Left colon (tissue), 2 donors: ENCODE measurements around the gene C9orf78. TPM values are rescaled to one million over a fixed set of nuclear protein-coding genes. Genes with fewer than 3 reads are reported as not detected.
"Not testable (repeated sequence)": the region's sequence is repeated elsewhere in the genome, so short reads cannot be mapped to it uniquely, and the experiment has no call there.

Experiments used
- ATAC-seq: fragments of 200-7000 bp; cut with Tn5 transposase; one replicate; pipeline ENCODE4 v1.9.1; 2020; ENCODE audit warnings: mild to moderate bottlenecking, moderate library complexity
- DNase-seq, 2 donors: peaks; one replicate each; pipeline ENCODE4 v3.0.0-alpha.2; 2020
- intact Hi-C, 2 donors: fragments of 100-400 bp; cut with DNase I in 1 of 2; cut with micrococcal nuclease in 1 of 2; formaldehyde crosslinking; loops; one replicate each; pipeline versions ENCODE4 v1.11.2 to v1.14.0; 2022; cut with DNase I, micrococcal nuclease
- microRNA-seq, 2 donors: library from miRNA; unstranded; fragments of <30 nt; microRNA quantifications; one replicate each; pipeline versions ENCODE4 v1.1.0 to v1.2.0, GENCODE V29; 2020
- total RNA-seq, 2 donors: library from RNA; stranded (reverse); fragmentation: NEBNext Ultra II Directional; extraction: Animal tissue kit (Norgen Biotek cat#: 25700); gene quantifications; one replicate each; pipeline ENCODE4 v1.2.1, GENCODE V29; 2021
- donor health status: DM: no; HTN: no; CAD: no.
- donor health status: DM: yes; HTN: yes; CAD: no.

The C9orf78 gene
- total RNA-seq, 2 donors from 2014 or later: 34.6 to 41.3 TPM

DNA sequence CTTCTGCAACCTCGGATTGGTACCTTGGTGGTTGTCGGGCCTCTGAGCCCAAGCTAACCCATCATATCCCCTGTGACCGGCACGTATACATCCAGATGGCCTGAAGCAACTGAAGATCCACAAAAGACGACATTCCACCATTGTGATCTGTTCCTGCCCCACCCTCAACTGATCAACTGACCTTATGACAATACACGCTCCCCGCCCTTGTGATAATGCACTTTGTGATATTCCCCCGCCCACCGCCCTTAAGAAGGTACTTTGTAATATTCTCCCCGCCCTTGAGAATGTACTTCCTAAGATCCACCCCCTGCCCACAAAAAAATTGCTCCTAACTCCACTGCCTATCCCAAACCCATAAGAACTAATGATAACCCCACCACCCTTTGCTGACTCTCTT is 48.6 kb downstream of the C9orf78 start:
- intact Hi-C loops: loop anchor here in 1 of 2 donors (10.0 kb wide), 1 partner anchor 52 kb away; no protein-coding TSS in a partner anchor
- ATAC-seq: peak; percentile 16
- DNase-seq: no peak

DNA sequence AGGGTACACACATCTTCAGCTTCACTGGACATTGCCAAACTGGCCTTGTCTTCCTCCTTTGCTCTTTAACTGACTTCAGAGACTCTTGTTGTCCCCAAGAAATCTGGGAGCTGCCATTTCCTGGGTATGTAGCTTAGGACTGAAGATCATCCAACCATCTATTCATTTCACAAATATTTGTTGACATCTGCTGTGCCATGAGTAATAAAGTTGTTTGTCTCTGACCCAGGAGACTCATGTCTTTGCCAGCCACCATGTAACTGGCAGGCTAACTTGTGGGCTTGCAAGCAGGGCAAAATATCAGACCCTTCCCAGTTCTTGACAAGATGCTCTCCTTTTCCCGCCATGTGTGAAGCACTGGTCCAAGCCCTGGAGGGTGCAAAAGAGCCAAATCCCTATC is 49.2 kb downstream of the C9orf78 start:
- no peak for DNase-seq
- intact Hi-C loops: loop anchor here in 1 of 2 donors (10.0 kb wide), 1 partner anchor 51 kb away; no protein-coding TSS in a partner anchor
- ATAC-seq: no peak

DNA sequence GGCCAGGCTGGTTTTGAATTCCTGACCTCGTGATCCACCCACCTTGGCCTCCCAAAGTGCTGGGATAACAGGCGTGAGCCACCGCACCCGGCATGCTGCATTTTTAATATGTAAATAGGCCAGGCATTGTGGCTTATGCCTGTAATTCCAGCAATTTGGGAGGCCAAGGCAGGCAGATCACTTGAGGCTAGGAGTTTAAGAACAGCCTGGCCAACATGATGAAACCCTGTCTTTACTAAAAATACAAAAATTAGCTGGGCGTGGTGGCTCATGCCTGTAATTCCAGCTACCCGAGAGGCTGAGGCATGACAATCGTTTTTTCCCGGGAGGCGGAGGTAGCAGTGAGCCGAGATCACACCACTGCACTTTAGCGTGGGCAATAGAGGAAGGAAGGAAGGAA is 50.1 kb downstream of the C9orf78 start:
- not testable (repeated sequence) for ATAC-seq
- intact Hi-C loops: loop anchor here (5.0 to 10.0 kb wide), 3 partner anchors 48 to 143 kb away; partner anchors contain the start of gene ASB6 (in 1 of the 2)

DNA sequence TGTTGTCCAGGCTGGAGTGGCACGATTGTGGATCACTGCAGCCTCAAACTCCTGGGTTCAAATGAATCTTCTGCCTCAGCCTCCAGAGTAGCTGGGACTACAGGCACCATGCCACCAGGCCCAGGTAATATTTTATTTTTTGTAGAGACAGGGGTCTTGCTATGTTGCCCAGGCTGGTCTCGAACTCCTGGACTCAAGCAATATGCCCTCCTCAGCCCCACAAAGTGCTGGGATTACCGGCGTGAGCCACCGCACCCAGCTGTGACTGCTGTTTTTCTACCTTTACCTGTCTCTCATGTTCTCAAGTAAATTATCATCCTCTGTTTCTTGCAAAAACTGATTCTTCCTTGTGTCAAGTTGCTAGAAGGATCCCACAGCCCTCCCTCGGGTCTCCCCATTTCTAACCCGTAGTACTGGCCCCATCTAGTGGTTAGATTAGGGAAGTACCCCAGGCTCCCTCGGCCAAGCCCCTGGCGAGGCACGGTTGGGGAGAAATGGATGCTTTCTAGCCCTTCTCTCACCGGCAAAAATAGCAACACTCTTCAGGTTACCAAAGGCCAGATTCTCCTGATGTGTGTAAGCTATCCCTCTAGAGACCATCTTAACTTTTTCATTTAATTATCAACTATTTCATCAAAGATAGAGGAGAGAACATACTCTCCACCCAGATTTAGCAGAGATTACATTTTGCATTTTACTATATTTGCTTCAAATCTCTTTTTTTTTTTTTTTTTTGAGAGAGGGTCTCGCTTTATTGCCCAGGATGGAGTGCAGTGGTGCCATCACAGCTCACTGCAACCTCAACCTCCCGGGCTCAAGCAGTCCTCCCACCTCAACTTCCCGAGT is 51.3 kb downstream of the C9orf78 start:
- intact Hi-C loops: loop anchor here (5.0 to 10.0 kb wide), 3 partner anchors 46 to 141 kb away; partner anchors contain the start of gene ASB6 (in 1 of the 2)
- ATAC-seq: peak; percentile 94

More for the DNA sequence above, 50.1 kb downstream of the C9orf78 start:
- not testable (repeated sequence) for DNase-seq

DNA sequence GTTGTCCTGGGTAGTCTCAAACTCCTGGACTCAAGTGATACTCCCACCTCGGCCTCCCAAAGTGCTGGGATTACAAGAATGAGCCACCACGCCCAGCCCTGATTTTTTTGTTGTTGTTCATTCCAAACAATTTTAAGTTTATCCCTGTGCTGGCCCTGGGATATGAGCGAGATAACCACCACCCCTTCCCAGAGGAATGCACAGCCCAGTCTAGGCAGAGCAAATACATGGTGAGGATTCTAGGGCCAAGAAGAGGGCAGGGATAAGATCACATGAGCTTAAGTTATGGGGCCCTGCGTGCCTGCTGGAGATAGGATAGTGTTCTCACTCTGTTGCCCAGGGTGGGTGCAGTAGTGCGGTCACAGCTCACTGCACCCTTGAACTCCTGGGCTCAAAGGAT is 53.1 kb downstream of the C9orf78 start:
- intact Hi-C loops: loop anchor here (5.0 to 10.0 kb wide), 3 partner anchors 45 to 140 kb away; partner anchors contain the start of gene ASB6 (in 1 of the 2)
- no peak for ATAC-seq

More for the DNA sequence above, 51.3 kb downstream of the C9orf78 start:
- DNase-seq: peak in 1 of 2 donors; percentile 60

DNA sequence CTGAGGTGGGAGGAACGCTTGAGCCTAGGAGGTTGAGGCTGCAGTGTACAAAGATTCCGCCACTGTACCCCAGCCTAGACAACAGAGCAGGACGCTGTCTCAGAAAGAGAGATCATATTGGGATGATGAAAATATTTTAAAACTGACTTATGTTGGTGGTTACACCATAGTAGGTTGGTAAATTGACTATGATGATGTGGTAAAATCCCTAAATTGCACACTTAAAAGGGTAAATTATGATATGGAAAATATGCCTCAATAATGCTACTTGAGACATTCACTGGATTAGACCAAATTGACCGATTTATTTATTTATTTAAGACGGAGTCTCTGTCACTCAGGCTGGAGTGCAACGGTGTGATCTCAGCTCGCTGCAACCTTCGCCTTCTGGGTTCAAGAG is 53.9 kb downstream of the C9orf78 start:
- ATAC-seq (no peak), DNase-seq (no peak)
- intact Hi-C loops: loop anchor here (5.0 to 10.0 kb wide), 3 partner anchors 44 to 139 kb away; partner anchors contain the start of gene ASB6 (in 1 of the 2)

More for the DNA sequence above, 53.1 kb downstream of the C9orf78 start:
- no peak for DNase-seq

DNA sequence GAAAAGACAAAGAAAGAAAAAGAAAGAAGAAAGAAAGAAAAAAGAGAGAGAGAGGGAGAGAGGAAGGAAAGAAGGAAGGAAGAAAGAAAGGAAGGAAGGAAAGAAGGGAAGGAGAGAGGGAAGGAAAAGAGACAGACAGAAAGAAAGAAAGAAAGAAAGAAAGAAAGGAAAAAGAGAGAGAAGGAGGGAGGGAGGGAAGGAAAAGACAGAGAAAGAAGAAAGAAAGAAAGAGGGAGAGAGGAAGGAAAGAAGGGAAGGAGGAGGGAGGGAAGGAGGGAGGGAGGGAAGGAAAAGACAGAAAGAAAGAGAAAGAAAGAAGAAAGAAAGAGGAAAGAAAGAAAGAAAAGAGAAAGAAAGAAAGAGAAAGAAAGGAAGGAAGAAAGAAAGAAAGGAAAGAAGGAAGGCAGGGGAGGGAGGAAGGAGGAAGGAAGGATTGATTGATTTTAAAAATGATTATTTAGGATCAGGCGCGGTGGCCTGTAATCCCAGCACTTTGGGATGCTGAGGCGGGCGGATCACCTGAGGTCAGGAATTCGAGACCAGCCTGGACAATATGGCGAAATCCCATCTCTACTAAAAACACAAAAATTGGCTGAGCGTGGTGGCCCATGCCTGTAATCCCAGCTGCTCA is 55.4 kb downstream of the C9orf78 start:
- no peak for ATAC-seq
- intact Hi-C loops: loop anchor here (5.0 to 10.0 kb wide), 3 partner anchors 42 to 137 kb away; partner anchors contain the start of gene ASB6 (in 1 of the 2)
- no peak for DNase-seq

DNA sequence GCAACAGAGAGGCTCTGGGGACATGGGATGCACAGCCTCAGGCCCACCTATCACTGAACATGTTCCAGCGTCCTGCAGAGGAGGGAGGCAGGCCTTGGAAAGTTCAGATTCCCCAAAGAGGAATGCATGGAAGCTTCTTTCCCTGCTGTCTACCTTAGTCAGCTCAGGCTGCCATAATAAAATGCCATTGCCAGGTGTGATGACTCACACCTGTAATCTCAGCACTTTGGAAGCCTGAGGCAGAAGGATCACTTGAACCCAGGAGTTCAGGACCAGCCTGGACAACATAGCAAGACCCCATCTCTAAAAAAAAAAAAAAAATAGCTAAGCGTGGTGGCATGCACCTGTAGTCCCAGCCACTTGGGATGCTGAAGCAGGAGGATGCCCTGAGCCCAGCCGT is 56.6 kb downstream of the C9orf78 start:
- intact Hi-C loops: no loop called here
- peak; percentile 50 for ATAC-seq
- no peak for DNase-seq

GRCh38 chr9:129777769-129778130 is 57.3 kb downstream of the C9orf78 start:
- intact Hi-C loops: no loop called here
- DNase-seq: no peak
- no peak for ATAC-seq

Small RNA genes lying within 50 kb of the gene (microRNA-seq; reads per million reads assigned to microRNA genes)
- 0 to 1.4 reads per million in 2 donors for gene MIR6855

Other genes starting within 250 kb of the C9orf78 start
- under 1 TPM in 1 of 2 donors, not detected in 1; 0.36 TPM for gene C9orf50, start 214.2 kb downstream of the C9orf78 start, total RNA-seq
- 10 to 100 TPM; 23.2 to 25.8 TPM for gene NTMT1, start 209.1 kb downstream of the C9orf78 start, total RNA-seq
- 10 to 100 TPM; 17.5 to 18.3 TPM for gene ASB6, start 193.1 kb downstream of the C9orf78 start, total RNA-seq
- gene PRRX2, start 169.6 kb downstream of the C9orf78 start, total RNA-seq: 1 to 10 TPM in 1 of 2 donors, under 1 TPM in 1; 0.52 to 1.1 TPM
- gene PTGES, start 82.2 kb downstream of the C9orf78 start, total RNA-seq: 1 to 10 TPM; 2.5 to 5.0 TPM
- 10 to 100 TPM; 41.7 to 50.7 TPM for gene TOR1B, start 32.1 kb downstream of the C9orf78 start, total RNA-seq
- 10 to 100 TPM; 30.7 to 36.9 TPM for gene TOR1A, start 11.1 kb downstream of the C9orf78 start, total RNA-seq
- 10 to 100 TPM; 16.0 to 21.9 TPM for gene USP20, start 183 bp upstream of the C9orf78 start, total RNA-seq
- 10 to 100 TPM; 27.2 to 53.0 TPM for gene FNBP1, start 207.9 kb upstream of the C9orf78 start, total RNA-seq
- gene GPR107, start 218.6 kb upstream of the C9orf78 start, total RNA-seq: 10 to 100 TPM; 44.6 to 48.6 TPM